Epithelial cell of esophagus (primary cell): ENCODE data around the gene ASB2.

Source experiments
- DNase-seq: peaks from one replicate; pipeline ENCODE4 v3.0.0; 2010; ENCODE audit warnings: low read depth
- H3K4me3 ChIP-seq: 2 replicates; pipeline ENCODE4 v1.5.1; 2011; ENCODE audit warnings: mild to moderate bottlenecking, low read length, control low read depth
- TF ChIP-seq, protein P1 (sequence below): IDR thresholded peaks from 2 replicates; pipeline ENCODE4 v1.5.1; 2011; ENCODE audit warnings: low read depth, mild to moderate bottlenecking, low read length, control low read depth, inconsistent platforms; ENCODE audit not compliant: insufficient read depth; ENCODE audit errors: missing control alignments

Gene ASB2

DNA sequence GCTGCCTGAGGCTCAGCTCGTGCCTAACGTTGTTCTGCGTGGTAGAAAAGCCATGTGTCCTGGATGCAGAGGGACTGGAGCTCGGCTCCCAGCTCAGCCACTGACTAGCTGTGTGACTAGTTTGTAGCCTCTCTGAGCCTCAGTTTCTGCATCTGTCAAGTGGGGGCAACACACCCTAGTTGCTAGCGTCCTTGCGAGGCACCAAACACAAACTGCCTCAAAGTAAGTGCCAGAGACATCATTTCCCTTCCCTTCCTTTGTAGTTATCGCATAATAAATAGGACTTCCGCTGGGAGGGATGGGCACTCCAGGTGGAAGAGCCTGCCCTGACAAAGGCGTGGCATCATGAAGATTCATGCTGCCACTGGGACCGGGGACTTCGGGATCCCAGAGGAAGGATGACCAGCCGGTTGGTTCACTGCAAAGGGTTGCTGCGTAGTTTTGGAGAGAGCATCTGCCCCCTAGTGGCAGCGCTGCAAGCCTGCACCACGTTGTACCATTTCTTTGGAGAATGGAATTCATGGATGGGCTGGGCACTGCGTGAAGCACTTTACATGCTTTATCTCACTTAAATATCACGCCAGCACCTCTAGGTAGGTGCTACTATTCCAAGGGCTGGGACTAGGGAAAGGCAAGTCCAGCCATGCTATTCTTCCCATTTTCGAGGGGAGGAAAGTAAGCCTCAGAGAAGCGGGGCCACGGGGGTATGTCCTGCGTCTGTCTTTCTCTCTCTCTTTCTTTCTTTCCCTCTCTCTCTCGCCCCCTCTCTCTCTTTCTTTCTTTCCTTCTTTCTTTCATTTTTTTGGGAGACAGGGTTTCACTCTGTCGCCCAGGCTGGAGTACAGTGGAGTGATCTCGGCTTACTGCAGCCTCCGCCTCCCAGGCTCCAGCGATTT, 25.4 kb upstream of the ASB2 start:
- no peak overlapping the region for H3K4me3 ChIP-seq
- TF ChIP-seq, protein P1, sequence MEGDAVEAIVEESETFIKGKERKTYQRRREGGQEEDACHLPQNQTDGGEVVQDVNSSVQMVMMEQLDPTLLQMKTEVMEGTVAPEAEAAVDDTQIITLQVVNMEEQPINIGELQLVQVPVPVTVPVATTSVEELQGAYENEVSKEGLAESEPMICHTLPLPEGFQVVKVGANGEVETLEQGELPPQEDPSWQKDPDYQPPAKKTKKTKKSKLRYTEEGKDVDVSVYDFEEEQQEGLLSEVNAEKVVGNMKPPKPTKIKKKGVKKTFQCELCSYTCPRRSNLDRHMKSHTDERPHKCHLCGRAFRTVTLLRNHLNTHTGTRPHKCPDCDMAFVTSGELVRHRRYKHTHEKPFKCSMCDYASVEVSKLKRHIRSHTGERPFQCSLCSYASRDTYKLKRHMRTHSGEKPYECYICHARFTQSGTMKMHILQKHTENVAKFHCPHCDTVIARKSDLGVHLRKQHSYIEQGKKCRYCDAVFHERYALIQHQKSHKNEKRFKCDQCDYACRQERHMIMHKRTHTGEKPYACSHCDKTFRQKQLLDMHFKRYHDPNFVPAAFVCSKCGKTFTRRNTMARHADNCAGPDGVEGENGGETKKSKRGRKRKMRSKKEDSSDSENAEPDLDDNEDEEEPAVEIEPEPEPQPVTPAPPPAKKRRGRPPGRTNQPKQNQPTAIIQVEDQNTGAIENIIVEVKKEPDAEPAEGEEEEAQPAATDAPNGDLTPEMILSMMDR = peak; percentile 96
- DNase-seq = peak; percentile 78

DNA sequence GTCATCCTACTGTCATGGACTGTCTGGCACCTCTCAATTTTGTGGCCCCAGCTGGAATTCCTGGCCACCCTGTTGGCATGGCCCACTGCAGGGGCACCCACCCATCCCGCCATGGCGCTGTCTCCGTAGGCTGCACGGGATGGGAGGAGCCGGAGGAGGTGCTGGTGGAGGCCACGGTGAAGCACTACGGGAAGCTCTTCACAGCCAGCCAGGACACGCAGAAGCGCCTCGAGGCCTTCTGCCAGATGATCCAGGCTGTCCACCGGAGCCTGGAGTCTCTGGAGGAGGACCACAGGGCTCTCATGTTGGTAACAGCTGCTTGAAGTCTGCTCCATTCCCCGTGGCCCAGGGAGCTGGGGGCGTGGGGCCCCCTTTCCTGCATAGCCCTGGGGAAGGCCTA, 24.6 kb upstream of the ASB2 start:
- DNase-seq = peak; percentile 58
- H3K4me3 ChIP-seq = no peak overlapping the region
- TF ChIP-seq, protein P1 = no peak

DNA sequence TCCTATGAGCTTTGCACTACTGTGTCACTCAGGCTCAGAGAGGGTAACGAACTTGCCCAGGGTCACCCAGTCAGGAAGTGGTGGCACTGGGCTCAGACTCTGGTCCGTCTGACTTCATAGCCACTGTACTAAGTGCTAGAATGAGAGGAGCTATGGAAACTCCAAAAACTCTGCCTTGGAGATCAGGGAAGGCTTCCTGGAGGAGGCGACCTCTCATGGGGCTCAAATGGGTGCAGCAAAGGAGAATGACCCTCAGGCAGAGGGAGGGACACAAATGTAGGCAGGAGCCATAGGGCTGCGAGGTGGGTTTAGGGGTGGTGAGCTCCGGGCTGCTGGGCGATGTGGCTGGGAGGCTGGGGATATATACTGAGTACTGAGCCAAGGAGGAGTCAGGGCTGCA, 23.9 kb upstream of the ASB2 start:
- TF ChIP-seq, protein P1 = no peak
- H3K4me3 ChIP-seq = no peak overlapping the region
- DNase-seq = no peak

DNA sequence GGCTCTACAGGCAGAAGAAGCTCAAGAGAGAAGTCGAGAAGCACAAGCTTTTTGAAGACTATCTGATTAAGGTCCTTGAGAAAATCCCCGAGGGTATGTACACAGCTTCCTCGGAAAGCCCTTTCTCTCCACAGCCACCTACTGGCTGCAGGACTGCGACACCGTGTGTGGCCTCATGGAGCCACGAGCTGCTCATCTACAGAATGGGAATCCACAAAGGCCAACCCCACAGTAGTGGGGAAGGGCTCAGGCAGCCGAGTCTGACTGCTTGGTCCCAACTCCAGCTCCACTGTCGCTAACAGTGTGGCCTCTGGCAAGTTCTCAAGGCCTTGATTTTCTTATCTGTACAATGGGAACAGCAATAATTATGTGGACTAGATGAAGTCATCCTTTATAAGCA, 23.2 kb upstream of the ASB2 start:
- no peak for DNase-seq
- TF ChIP-seq, protein P1 = no peak
- no peak overlapping the region for H3K4me3 ChIP-seq

DNA sequence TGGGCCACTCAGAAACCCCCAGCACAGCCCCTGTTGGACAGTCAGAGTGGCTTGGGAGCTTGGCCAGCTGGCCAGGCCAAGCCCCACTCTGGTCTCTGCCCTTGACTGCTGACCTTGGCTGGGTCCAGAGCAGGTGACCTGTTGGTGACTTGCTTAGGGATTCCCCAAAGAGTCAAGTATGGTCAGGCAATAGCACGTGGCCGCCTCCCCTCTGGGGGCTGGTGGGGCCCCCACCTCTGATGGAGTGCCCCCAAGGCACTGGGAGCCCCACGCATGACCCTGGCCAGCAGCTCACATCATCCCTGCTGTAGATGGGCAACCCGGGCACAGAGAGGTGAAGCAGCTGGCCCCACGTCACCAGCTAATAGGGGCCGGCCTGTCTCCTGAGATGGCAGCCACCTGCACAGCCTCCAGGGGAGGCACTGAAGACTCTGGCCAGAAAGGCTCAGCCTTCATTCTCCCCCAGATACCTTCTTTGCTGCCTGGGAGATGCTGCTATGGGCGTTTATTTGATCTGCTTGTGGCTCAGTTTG, 22.6 kb upstream of the ASB2 start:
- no peak for DNase-seq
- H3K4me3 ChIP-seq = no peak overlapping the region
- TF ChIP-seq, protein P1 = no peak

DNA sequence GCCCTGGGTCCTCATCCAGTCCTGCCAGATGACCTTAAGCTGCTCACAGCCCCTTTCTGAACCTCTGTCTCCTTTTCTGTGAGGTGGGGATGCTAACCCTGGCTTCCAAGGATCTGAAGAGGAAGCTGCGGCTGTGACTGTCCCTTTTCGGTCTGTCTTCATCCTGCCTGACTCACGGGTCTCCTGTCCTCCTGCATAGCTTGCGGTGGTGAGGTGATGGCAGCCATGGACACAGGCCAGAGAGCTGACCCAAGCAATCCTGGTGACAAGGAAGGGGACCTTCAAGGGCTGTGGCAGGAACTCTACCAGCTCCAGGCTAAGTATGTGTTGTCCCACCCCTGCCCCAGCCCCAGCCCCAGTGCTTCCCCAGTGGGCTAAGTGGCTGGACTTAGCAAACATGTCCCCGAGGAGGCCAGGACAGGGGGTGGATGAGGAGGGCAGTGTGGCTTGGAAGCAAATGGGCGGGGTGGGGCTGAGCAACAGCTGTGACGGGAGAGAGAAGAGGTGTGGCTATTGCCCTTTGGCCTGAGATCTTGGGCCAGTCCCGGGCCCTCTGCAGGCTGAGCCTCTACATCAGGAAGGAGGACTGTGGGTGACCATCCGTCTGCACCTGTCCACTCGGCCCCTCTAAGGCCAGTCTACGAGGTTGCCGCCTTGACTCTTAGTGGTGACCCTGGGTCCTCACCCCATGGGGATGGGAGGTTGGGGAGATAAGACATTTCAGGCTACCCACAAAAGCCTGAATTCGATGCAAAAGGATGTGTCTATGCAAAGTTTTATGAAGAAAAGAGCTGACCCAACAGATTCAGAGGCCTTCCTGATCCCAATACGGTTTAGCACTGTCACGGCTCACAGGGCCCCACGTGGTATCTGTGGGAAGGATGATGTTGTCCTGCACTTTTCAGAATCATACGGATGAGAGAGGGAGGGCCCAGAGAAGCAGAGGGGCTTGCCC, 21.8 kb upstream of the ASB2 start:
- no peak for DNase-seq
- TF ChIP-seq, protein P1 = no peak
- H3K4me3 ChIP-seq = no peak overlapping the region
